Neural cell (in vitro differentiated cells): ENCODE results near the gene FLAD1. TPM values are rescaled to one million over a fixed set of nuclear protein-coding genes. Genes with fewer than 3 reads are reported as not detected.

ENCODE experiments used
- H2AFZ ChIP-seq: fragments of 200-600, 300-800 bp; sonication (generic), shearing (Covaris generic); 2 replicates; pipeline ENCODE4 v1.6.0; 2014; ENCODE audit warnings: low read depth, mild to moderate bottlenecking, antibody characterized with exemption, low read length, moderate library complexity
- H3F3A ChIP-seq: fragments of 200-600 bp; shearing (Covaris generic); 2 replicates; pipeline ENCODE4 v1.6.1; 2016; ENCODE audit warnings: mild to moderate bottlenecking, moderate library complexity, mixed read lengths, antibody characterized with exemption, low read length; ENCODE audit not compliant: insufficient read depth, poor library complexity, severe bottlenecking
- H3K27ac ChIP-seq: fragments of 200-600, 300-800 bp; sonication (generic), shearing (Covaris generic); 2 replicates; pipeline ENCODE4 v1.5.1; 2014; ENCODE audit warnings: mild to moderate bottlenecking, low read length, moderate library complexity
- H3K27me3 ChIP-seq: fragments of 300-800, 200-600 bp; sonication (generic), shearing (Covaris generic); 2 replicates; pipeline ENCODE4 v1.6.0; 2014; ENCODE audit warnings: mild to moderate bottlenecking, low read depth, low read length, moderate library complexity; ENCODE audit not compliant: insufficient read depth
- H3K36me3 ChIP-seq: fragments of 300-800, 200-600 bp; sonication (generic), shearing (Covaris generic); 2 replicates; pipeline ENCODE4 v1.5.1; 2014; ENCODE audit warnings: mild to moderate bottlenecking, antibody characterized with exemption, low read length, moderate library complexity; ENCODE audit not compliant: insufficient read depth
- H3K4me2 ChIP-seq: fragments of 300-800, 200-600 bp; sonication (generic), shearing (Covaris generic); 2 replicates; pipeline ENCODE4 v1.6.0; 2014; ENCODE audit warnings: mild to moderate bottlenecking, low read length
- H3K4me3 ChIP-seq: fragments of 300-800, 200-600 bp; sonication (generic), shearing (Covaris generic); 2 replicates; pipeline ENCODE4 v1.5.1; 2014; ENCODE audit warnings: mild to moderate bottlenecking, low read length, moderate library complexity
- H3K79me2 ChIP-seq: fragments of 200-600 bp; shearing (Covaris generic); replicated peaks from 2 replicates; pipeline ENCODE4 v1.6.0; 2014; ENCODE audit warnings: mild to moderate bottlenecking, low read length, moderate library complexity; ENCODE audit not compliant: insufficient read depth
- H3K9ac ChIP-seq: fragments of 300-800, 200-600 bp; sonication (generic), shearing (Covaris generic); 2 replicates; pipeline ENCODE4 v1.6.1; 2016; ENCODE audit warnings: mild to moderate bottlenecking, low read length, mixed read lengths
- H3K9me2 ChIP-seq: fragments of 200-600 bp; shearing (Covaris generic); 2 replicates; pipeline ENCODE4 v1.6.1; 2016; ENCODE audit warnings: mild to moderate bottlenecking, low read length, mixed read lengths; ENCODE audit not compliant: insufficient read depth
- H3K9me3 ChIP-seq: fragments of 200-600, 300-800 bp; sonication (generic), shearing (Covaris generic); 2 replicates; pipeline ENCODE4 v1.6.1; 2016; ENCODE audit warnings: mild to moderate bottlenecking, mixed run types, low read length, moderate library complexity, mixed read lengths
- H4K20me1 ChIP-seq: fragments of 200-600 bp; shearing (Covaris generic); 2 replicates; pipeline ENCODE4 v1.6.1; 2016; ENCODE audit warnings: mild to moderate bottlenecking, mixed run types; ENCODE audit not compliant: insufficient read depth
- EP300 ChIP-seq: fragments of 450-650 bp; conservative IDR thresholded peaks from 2 replicates; pipeline ENCODE4 v1.6.1; 2014; ENCODE audit warnings: antibody characterized with exemption, mild to moderate bottlenecking, moderate library complexity; ENCODE audit not compliant: poor library complexity, severe bottlenecking
- EZH2 ChIP-seq: fragments of 200-600, 300-800 bp; shearing (Covaris generic), sonication (generic); IDR thresholded peaks from 2 replicates; pipeline ENCODE4 v1.6.1; 2014; ENCODE audit warnings: antibody characterized with exemption, low read length, borderline replicate concordance, mild to moderate bottlenecking; ENCODE audit not compliant: insufficient read depth, poor library complexity, severe bottlenecking
- MXI1 ChIP-seq: fragments of 450-650 bp; conservative IDR thresholded peaks from 2 replicates; pipeline ENCODE4 v1.6.1; 2014; ENCODE audit warnings: antibody characterized with exemption, mild to moderate bottlenecking; ENCODE audit not compliant: poor library complexity, severe bottlenecking
- POLR2AphosphoS5 ChIP-seq: IDR thresholded peaks from 2 replicates; pipeline ENCODE4 v1.6.1; 2012
- RAD21 ChIP-seq: fragments of 450-650 bp; conservative IDR thresholded peaks from 2 replicates; pipeline ENCODE4 v1.6.1; 2014; ENCODE audit warnings: antibody characterized with exemption, mild to moderate bottlenecking, moderate library complexity
- TAF1 ChIP-seq: IDR thresholded peaks from 2 replicates; pipeline ENCODE4 v1.6.1; 2012; ENCODE audit warnings: low read depth
- polyA plus RNA-seq: library from polyadenylated mRNA; depleted of rRNA; stranded (reverse); fragments of >200 nt; gene quantifications from 2 replicates; pipeline ENCODE4 v1.2.3, GENCODE V29; 2014
- TF ChIP-seq, protein P1 (sequence below): fragments of 450-650 bp; IDR thresholded peaks from 2 replicates; pipeline ENCODE4 v1.5.1; 2014; ENCODE audit warnings: antibody characterized with exemption, mild to moderate bottlenecking, moderate library complexity; ENCODE audit not compliant: poor library complexity, severe bottlenecking
- TF ChIP-seq, protein P2 (sequence below): IDR thresholded peaks from 2 replicates; pipeline ENCODE4 v1.6.1; 2012; ENCODE audit warnings: borderline replicate concordance

Gene FLAD1
- polyA plus RNA-seq, 1 donor from 2014 or later, result 68.6 TPM

- no peak for TF ChIP-seq MXI1
- TF ChIP-seq TAF1, result no peak
- TF ChIP-seq, protein P1, sequence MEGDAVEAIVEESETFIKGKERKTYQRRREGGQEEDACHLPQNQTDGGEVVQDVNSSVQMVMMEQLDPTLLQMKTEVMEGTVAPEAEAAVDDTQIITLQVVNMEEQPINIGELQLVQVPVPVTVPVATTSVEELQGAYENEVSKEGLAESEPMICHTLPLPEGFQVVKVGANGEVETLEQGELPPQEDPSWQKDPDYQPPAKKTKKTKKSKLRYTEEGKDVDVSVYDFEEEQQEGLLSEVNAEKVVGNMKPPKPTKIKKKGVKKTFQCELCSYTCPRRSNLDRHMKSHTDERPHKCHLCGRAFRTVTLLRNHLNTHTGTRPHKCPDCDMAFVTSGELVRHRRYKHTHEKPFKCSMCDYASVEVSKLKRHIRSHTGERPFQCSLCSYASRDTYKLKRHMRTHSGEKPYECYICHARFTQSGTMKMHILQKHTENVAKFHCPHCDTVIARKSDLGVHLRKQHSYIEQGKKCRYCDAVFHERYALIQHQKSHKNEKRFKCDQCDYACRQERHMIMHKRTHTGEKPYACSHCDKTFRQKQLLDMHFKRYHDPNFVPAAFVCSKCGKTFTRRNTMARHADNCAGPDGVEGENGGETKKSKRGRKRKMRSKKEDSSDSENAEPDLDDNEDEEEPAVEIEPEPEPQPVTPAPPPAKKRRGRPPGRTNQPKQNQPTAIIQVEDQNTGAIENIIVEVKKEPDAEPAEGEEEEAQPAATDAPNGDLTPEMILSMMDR, result no peak
- TF ChIP-seq EP300, result no peak
- no peak for TF ChIP-seq POLR2AphosphoS5
- TF ChIP-seq EZH2, result no peak
- H3K36me3 ChIP-seq, result no peaks in the 10 kb centered on the region
- peaks cover 9% of the 10 kb centered on the region for H3K27me3 ChIP-seq
- H3K9me3 ChIP-seq, result no peaks in the 10 kb centered on the region
- no peak overlapping the region for H3K4me3 ChIP-seq
- no peaks in the 10 kb centered on the region for H3K9me2 ChIP-seq
- no peak overlapping the region for H3K27ac ChIP-seq
- H3K4me2 ChIP-seq, result no peak overlapping the region
- no peak overlapping the region for H2AFZ ChIP-seq
- no peaks in the 10 kb centered on the region for H3F3A ChIP-seq
- H4K20me1 ChIP-seq, result no peaks in the 10 kb centered on the region
- no peaks in the 10 kb centered on the region for H3K79me2 ChIP-seq
- no peak overlapping the region for H3K9ac ChIP-seq
These were observed 24.2 kb downstream of the FLAD1 start for GRCh38 chr1:155007251-155007828.

GRCh38 chr1:155008015-155008941 is 25.1 kb downstream of the FLAD1 start:
- H3K9me2 ChIP-seq, result no peaks in the 10 kb centered on the region
- H3K27me3 ChIP-seq, result peaks cover 2% of the 10 kb centered on the region
- no peak overlapping the region for H3K4me2 ChIP-seq
- H3K79me2 ChIP-seq, result no peaks in the 10 kb centered on the region
- H2AFZ ChIP-seq, result no peak overlapping the region
- no peaks in the 10 kb centered on the region for H3F3A ChIP-seq
- no peaks in the 10 kb centered on the region for H4K20me1 ChIP-seq
- H3K36me3 ChIP-seq, result no peaks in the 10 kb centered on the region
- no peaks in the 10 kb centered on the region for H3K9me3 ChIP-seq
- TF ChIP-seq, protein P1, result no peak
- TF ChIP-seq EZH2 (no peak), RAD21 (no peak), POLR2AphosphoS5 (no peak), EP300 (no peak), TAF1 (no peak), MXI1 (no peak)
- H3K27ac ChIP-seq, result no peak overlapping the region
- no peak overlapping the region for H3K4me3 ChIP-seq
- H3K9ac ChIP-seq, result no peak overlapping the region

GRCh38 chr1:155009221-155009711 is 26.1 kb downstream of the FLAD1 start:
- no peak overlapping the region for H3K4me3 ChIP-seq
- H3K9ac ChIP-seq, result no peak overlapping the region
- no peaks in the 10 kb centered on the region for H4K20me1 ChIP-seq
- no peaks in the 10 kb centered on the region for H3K9me3 ChIP-seq
- H3K79me2 ChIP-seq, result no peaks in the 10 kb centered on the region
- H2AFZ ChIP-seq, result no peak overlapping the region
- TF ChIP-seq, protein P2, sequence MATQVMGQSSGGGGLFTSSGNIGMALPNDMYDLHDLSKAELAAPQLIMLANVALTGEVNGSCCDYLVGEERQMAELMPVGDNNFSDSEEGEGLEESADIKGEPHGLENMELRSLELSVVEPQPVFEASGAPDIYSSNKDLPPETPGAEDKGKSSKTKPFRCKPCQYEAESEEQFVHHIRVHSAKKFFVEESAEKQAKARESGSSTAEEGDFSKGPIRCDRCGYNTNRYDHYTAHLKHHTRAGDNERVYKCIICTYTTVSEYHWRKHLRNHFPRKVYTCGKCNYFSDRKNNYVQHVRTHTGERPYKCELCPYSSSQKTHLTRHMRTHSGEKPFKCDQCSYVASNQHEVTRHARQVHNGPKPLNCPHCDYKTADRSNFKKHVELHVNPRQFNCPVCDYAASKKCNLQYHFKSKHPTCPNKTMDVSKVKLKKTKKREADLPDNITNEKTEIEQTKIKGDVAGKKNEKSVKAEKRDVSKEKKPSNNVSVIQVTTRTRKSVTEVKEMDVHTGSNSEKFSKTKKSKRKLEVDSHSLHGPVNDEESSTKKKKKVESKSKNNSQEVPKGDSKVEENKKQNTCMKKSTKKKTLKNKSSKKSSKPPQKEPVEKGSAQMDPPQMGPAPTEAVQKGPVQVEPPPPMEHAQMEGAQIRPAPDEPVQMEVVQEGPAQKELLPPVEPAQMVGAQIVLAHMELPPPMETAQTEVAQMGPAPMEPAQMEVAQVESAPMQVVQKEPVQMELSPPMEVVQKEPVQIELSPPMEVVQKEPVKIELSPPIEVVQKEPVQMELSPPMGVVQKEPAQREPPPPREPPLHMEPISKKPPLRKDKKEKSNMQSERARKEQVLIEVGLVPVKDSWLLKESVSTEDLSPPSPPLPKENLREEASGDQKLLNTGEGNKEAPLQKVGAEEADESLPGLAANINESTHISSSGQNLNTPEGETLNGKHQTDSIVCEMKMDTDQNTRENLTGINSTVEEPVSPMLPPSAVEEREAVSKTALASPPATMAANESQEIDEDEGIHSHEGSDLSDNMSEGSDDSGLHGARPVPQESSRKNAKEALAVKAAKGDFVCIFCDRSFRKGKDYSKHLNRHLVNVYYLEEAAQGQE, result no peak
- H3K27ac ChIP-seq, result no peak overlapping the region
- no peaks in the 10 kb centered on the region for H3F3A ChIP-seq
- H3K9me2 ChIP-seq, result no peaks in the 10 kb centered on the region
- H3K36me3 ChIP-seq, result no peaks in the 10 kb centered on the region
- H3K27me3 ChIP-seq, result no peaks in the 10 kb centered on the region
- no peak overlapping the region for H3K4me2 ChIP-seq
